GM12865 (cell line): Measurements from ENCODE around the gene SNX9.
"Not testable (repeated sequence)": the region's sequence is repeated elsewhere in the genome, so short reads cannot be mapped to it uniquely, and the experiment has no call there.

Experiments
- DNase-seq: peaks from one replicate; pipeline ENCODE4 v3.0.0; 2010; ENCODE audit warnings: low read depth
- H3K4me3 ChIP-seq: 2 replicates; pipeline ENCODE4 v1.5.1; 2011; ENCODE audit warnings: mild to moderate bottlenecking, low read depth, low read length, control low read depth
- TF ChIP-seq, protein P1 (sequence below): IDR thresholded peaks from 2 replicates; pipeline ENCODE4 v1.5.1; 2011; ENCODE audit warnings: low read length, control low read depth, low read depth, inconsistent platforms; ENCODE audit not compliant: insufficient read depth; ENCODE audit errors: missing control alignments

SNX9 gene

DNA sequence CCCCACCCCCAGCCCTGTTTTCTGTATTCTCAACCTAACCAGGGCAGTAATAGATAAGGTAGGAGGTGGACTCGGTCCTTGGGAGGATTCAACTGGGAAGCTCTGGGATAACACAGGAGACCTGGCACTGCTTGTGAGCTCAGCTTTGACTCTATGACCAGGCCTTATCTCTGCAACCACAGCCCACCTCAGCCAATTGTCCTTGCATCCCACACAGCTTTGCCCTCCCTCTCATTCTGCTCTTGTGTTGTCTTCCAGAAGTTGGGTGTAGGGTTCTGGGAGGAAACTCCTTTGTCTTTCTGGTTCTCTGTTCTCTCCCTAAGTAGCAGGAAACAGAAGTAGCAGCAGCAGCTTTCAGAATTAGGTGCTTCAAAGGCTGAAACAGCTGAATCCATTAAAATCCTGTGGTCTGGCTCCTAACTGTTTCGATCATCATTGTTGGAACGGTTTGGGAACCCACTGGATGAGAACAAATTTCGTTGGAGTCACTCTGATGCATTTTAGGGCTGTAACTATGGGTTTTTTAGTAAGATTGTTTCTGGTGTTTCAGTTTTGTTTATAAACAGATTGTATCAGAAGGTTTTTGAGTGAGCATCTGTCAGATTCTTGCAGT is 32.4 kb upstream of the SNX9 start:
- no peak for DNase-seq
- no peak overlapping the region for H3K4me3 ChIP-seq
- TF ChIP-seq, protein P1, sequence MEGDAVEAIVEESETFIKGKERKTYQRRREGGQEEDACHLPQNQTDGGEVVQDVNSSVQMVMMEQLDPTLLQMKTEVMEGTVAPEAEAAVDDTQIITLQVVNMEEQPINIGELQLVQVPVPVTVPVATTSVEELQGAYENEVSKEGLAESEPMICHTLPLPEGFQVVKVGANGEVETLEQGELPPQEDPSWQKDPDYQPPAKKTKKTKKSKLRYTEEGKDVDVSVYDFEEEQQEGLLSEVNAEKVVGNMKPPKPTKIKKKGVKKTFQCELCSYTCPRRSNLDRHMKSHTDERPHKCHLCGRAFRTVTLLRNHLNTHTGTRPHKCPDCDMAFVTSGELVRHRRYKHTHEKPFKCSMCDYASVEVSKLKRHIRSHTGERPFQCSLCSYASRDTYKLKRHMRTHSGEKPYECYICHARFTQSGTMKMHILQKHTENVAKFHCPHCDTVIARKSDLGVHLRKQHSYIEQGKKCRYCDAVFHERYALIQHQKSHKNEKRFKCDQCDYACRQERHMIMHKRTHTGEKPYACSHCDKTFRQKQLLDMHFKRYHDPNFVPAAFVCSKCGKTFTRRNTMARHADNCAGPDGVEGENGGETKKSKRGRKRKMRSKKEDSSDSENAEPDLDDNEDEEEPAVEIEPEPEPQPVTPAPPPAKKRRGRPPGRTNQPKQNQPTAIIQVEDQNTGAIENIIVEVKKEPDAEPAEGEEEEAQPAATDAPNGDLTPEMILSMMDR = no peak

DNA sequence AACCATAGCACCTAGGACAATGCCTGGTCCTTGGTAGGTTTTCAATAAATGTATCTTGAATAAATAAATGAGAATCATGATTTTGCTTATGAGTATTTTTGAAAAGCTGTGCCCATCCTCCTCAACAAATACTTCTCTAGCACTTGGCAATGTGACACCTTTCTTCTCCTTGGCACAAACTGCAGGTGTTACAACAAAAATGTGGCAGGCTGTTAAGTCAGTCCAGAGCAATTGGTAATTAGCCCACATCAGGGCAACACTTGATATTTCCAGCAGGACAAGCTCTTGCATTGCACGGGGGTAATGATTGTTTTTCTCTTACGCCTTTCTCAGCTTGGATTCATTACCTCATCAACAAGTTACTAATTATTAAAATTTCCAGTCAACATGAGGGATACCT is 31.6 kb upstream of the SNX9 start:
- TF ChIP-seq, protein P1 = no peak
- no peak for DNase-seq
- H3K4me3 ChIP-seq = no peak overlapping the region

DNA sequence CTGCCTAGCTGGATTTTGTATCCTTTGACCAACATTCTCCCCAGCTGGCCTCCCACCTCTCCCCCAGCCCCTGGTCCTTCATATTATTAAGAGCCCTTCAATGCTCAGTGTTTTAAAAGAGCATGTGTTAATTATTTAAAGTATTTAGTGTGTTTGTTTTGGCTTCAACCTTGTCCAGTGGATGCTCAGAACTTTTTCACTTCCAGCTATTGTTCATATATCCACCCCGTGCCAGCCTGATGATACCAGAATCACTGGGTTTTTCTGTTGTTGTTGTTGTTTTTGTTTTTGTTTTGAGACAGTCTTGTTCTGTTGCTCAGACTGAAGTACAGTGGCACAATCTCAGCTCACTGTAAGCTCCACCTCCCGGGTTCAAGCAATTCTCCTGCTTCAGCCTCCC is 30.4 kb upstream of the SNX9 start:
- DNase-seq = no peak
- TF ChIP-seq, protein P1 = no peak
- no peak overlapping the region for H3K4me3 ChIP-seq

DNA sequence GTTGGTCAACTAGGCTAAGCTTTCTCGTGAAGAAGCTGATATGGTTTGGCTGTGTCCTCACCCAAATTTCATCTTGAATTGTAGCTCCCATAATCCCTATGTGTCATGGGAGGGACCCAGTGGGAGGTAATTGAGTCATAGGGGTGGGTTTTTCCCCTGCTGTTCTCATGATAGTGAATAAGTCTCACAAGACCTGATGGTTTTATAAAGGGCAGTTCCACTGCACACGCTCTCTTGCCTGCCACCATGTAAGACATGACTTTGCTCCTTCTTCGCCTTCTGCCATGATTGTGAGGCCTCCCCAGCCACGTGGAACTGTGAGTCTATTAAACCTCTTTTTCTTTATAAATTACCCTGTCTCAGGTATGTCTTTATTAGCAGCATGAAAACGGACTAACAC is 29.0 kb upstream of the SNX9 start:
- H3K4me3 ChIP-seq, DNase-seq: not testable (repeated sequence)

DNA sequence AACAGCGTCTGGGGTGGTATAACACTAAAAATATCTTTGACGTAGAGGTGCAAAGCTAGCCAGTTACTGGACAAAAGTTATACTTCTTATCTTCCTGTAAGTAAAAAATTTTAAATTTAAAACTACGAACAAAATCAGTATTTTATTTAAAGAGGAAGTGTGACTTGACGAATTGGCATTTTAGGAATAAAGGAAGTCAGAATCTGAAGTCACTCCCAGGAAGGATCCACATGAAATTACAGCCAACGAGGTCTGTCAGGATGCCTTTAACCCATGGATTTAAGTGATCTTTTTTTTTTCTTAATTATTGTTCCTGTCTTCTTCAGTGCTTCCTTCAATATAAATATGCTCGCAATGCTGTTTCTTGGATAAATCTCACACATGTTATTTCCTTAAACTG is 27.2 kb upstream of the SNX9 start:
- H3K4me3 ChIP-seq = no peak overlapping the region
- no peak for DNase-seq
- TF ChIP-seq, protein P1 = no peak

DNA sequence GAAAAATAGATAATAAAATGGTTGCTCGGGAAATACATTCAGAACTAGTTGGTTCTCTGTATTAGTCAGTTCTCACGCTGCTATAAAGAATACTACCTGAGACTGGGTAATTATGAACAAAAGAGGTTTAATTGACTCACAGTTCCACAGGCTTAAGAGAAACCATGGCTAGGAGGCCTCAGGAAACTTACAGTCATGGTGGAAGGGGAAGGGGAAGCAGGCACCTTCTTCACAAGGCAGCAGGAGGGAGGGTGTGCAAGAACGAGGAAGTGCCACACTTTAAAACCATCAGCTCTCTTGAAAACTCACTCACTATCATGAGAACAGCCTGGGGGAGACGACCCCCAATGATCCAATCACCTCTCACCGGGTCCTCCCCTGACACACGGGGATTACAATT is 24.2 kb upstream of the SNX9 start:
- DNase-seq = no peak
- TF ChIP-seq, protein P1 = no peak
- H3K4me3 ChIP-seq = no peak overlapping the region

DNA sequence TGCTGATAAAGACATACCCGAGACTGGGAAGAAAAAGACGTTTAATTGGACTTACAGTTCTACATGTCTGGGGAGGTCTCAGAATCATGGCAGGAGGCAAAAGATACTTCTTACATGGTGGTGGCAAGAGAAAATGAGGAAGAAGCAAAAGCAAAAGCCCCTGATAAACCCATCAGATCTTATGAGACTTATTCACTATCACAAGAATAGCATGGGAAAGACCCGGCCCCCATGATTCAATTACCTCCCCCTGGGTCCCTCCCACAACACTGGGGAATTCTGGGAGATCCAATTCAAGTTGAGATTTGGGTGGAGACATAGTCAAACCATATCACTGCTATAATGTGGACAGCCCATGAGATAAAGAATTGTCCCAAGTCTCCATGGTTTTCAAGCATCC is 23.5 kb upstream of the SNX9 start:
- DNase-seq = not testable (repeated sequence)

DNA sequence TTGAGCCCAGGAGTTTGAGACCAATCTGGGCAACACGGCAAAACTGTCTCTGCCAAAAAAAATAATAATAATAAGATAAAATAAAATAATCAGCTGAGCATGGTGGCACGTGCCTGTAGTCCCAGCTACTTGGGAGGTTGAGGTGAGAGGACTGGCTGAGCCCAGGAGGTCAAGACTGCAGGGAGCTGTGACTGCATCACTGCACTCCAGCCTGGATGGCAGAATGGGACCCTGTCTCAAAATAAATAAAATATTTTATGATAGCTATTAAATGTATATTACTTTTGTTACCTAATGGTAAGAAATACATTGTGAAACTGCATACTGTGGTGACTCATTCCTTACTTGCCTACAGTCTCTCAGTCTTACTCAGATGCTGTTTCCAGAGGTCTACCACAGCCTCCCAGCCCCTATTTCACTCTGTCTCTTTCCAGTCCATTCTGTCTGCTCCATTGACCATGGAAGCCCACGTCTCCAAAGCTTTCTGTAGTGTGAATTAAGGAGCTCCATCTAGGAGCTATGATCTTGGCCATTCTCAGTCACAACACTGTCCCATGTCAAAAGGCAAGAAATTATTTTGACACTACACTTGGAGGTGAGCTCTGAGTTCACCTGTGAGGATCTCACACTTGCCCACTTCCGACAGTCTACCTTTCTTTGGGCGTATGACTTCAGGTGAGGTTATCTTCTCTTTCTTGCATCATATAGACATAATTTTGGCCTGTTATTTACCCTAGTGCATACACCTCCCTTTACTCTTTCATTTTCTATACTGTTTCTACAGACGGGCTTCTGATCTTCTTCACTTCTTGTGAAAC is 22.4 kb upstream of the SNX9 start:
- DNase-seq = peak; percentile 79
- TF ChIP-seq, protein P1 = no peak
- no peak overlapping the region for H3K4me3 ChIP-seq

More for the DNA sequence above, 23.5 kb upstream of the SNX9 start:
- not testable (repeated sequence) for H3K4me3 ChIP-seq
